ENCODE measurements around the gene RAB25. TPM values are rescaled to one million over a fixed set of nuclear protein-coding genes. Genes with fewer than 3 reads are reported as not detected.

RAB25 gene
- total RNA-seq, result not detected in 2 replicates

GRCh38 chr1:156060937-156061636, at the start of gene RAB25:
Gene RAB25, plus strand, starts transcription at chr1:156061160. Its CDS starts 241 bp downstream, at chr1:156061401.

GRCh38 chr1:156020293-156021092, 40.5 kb upstream of the RAB25 start, which contains the start of gene SSR2:
Gene SSR2, minus strand, starts transcription at chr1:156020951. Its CDS starts 784 bp downstream, at chr1:156020167.

GRCh38 chr1:156053768-156054499, 7.0 kb upstream of the RAB25 start, which contains the start of gene UBQLN4:
Gene UBQLN4, minus strand, starts transcription at chr1:156053798. Its CDS starts 97 bp downstream, at chr1:156053701.

GRCh38 chr1:156054500-156055280, 6.3 kb upstream of the RAB25 start, which contains the start of gene LAMTOR2:
Gene LAMTOR2, plus strand, starts transcription at chr1:156054782. Its CDS starts 108 bp downstream, at chr1:156054890.

GRCh38 chr1:156082309-156083091, 21.5 kb downstream of the RAB25 start, which contains the start of gene MEX3A:
Gene MEX3A, minus strand, starts transcription at chr1:156082465. Its CDS starts 467 bp downstream, at chr1:156081998.

GRCh38 chr1:156114101-156114918, 53.4 kb downstream of the RAB25 start, which contains the start of gene LMNA:
Gene LMNA, plus strand, starts transcription at chr1:156114711. Its CDS starts 208 bp downstream, at chr1:156114919.

Other genes with a start within 250 kb of the RAB25 start
- 11.3 and 26.7 TPM in 2 replicates for gene GON4L, start 203.9 kb upstream of the RAB25 start, total RNA-seq
- gene SYT11, start 201.6 kb upstream of the RAB25 start, total RNA-seq, result 6.5 and 6.8 TPM in 2 replicates
- 15.4 and 38.9 TPM in 2 replicates for gene RIT1, start 149.8 kb upstream of the RAB25 start, total RNA-seq
- gene KHDC4, start 126.7 kb upstream of the RAB25 start, total RNA-seq, result 14.4 and 20.4 TPM in 2 replicates
- not detected in 2 replicates for gene RXFP4, start 119.5 kb upstream of the RAB25 start, total RNA-seq
- gene ARHGEF2, start 82.6 kb upstream of the RAB25 start, total RNA-seq, result 107 and 150 TPM in 2 replicates
- 489 and 630 TPM in 2 replicates for gene SSR2, start 40.2 kb upstream of the RAB25 start, total RNA-seq
- gene UBQLN4, start 7.4 kb upstream of the RAB25 start, total RNA-seq, result 9.8 and 12.6 TPM in 2 replicates
- gene LAMTOR2, start 6.4 kb upstream of the RAB25 start, total RNA-seq, result 87.3 and 97.6 TPM in 2 replicates
- gene MEX3A, start 21.3 kb downstream of the RAB25 start, total RNA-seq, result 1.1 and 5.0 TPM in 2 replicates
- 508 and 655 TPM in 2 replicates for gene LMNA, start 53.6 kb downstream of the RAB25 start, total RNA-seq
- gene SEMA4A, start 92.4 kb downstream of the RAB25 start, total RNA-seq, result 0.47 and 1.6 TPM in 2 replicates
- 9.9 and 14.2 TPM in 2 replicates for gene SLC25A44, start 132.9 kb downstream of the RAB25 start, total RNA-seq
- gene PMF1, start 151.8 kb downstream of the RAB25 start, total RNA-seq, result 42.0 and 46.9 TPM in 2 replicates
- gene BGLAP, start 181.0 kb downstream of the RAB25 start, total RNA-seq, result not detected in 2 replicates
- gene PAQR6, start 186.9 kb downstream of the RAB25 start, total RNA-seq, result 0.43 and 0.47 TPM in 2 replicates
- gene SMG5, start 221.7 kb downstream of the RAB25 start, total RNA-seq, result 33.3 and 39.1 TPM in 2 replicates
- 1.5 and 3.1 TPM in 2 replicates for gene TMEM79, start 223.2 kb downstream of the RAB25 start, total RNA-seq
- 87.5 and 108 TPM in 2 replicates for gene GLMP, start 234.5 kb downstream of the RAB25 start, total RNA-seq
- gene VHLL, start 238.1 kb downstream of the RAB25 start, total RNA-seq, result not detected in 2 replicates